Bronchial epithelial cell (primary cell): Measurements from ENCODE around the gene NRL. TPM values are rescaled to one million over a fixed set of nuclear protein-coding genes. Genes with fewer than 3 reads are reported as not detected.

Experiments used
- DNase-seq: peaks from one replicate; pipeline ENCODE4 v3.0.0-alpha.2; 2010; ENCODE audit warnings: low read depth
- FAIRE-seq: peaks from 2 replicates; lab custom pipeline; 2011; peaks lifted over from hg19 to GRCh38; lab: Jason Lieb, UNC
- H3K27me3 ChIP-seq: 2 replicates; pipeline ENCODE4 v1.5.1; 2011; ENCODE audit warnings: low read length; ENCODE audit not compliant: control insufficient read depth, insufficient read depth
- H3K36me3 ChIP-seq: 2 replicates; pipeline ENCODE4 v1.5.1; 2011; ENCODE audit warnings: low read length; ENCODE audit not compliant: control insufficient read depth, insufficient read depth
- H3K4me3 ChIP-seq: 2 replicates; pipeline ENCODE4 v1.5.1; 2011; ENCODE audit warnings: mild to moderate bottlenecking, low read depth, low read length, control low read depth
- total RNA-seq: library from RNA; depleted of rRNA; stranded (reverse); fragments of >200 nt; gene quantifications from 2 replicates; pipeline ENCODE4 v1.2.1, GENCODE V29; 2014
- TF ChIP-seq, protein P1 (sequence below): IDR thresholded peaks from 2 replicates; pipeline ENCODE4 v1.5.1; 2011; ENCODE audit warnings: mild to moderate bottlenecking, moderate library complexity, low read length, control low read depth, inconsistent platforms; ENCODE audit not compliant: insufficient read depth, severe bottlenecking

NRL gene
- total RNA-seq, 1 donor from 2014 or later: 0.79 TPM

- no peak for FAIRE-seq
- no peaks in the 10 kb centered on the region for H3K27me3 ChIP-seq
- DNase-seq: no peak
- peak overlapping the region; percentile 67 for H3K4me3 ChIP-seq
- H3K36me3 ChIP-seq: peaks cover 12% of the 10 kb centered on the region
- TF ChIP-seq, protein P1, sequence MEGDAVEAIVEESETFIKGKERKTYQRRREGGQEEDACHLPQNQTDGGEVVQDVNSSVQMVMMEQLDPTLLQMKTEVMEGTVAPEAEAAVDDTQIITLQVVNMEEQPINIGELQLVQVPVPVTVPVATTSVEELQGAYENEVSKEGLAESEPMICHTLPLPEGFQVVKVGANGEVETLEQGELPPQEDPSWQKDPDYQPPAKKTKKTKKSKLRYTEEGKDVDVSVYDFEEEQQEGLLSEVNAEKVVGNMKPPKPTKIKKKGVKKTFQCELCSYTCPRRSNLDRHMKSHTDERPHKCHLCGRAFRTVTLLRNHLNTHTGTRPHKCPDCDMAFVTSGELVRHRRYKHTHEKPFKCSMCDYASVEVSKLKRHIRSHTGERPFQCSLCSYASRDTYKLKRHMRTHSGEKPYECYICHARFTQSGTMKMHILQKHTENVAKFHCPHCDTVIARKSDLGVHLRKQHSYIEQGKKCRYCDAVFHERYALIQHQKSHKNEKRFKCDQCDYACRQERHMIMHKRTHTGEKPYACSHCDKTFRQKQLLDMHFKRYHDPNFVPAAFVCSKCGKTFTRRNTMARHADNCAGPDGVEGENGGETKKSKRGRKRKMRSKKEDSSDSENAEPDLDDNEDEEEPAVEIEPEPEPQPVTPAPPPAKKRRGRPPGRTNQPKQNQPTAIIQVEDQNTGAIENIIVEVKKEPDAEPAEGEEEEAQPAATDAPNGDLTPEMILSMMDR: no peak
Measured at GRCh38 chr14:24136684-24137528, 22.2 kb upstream of the NRL start.

DNA sequence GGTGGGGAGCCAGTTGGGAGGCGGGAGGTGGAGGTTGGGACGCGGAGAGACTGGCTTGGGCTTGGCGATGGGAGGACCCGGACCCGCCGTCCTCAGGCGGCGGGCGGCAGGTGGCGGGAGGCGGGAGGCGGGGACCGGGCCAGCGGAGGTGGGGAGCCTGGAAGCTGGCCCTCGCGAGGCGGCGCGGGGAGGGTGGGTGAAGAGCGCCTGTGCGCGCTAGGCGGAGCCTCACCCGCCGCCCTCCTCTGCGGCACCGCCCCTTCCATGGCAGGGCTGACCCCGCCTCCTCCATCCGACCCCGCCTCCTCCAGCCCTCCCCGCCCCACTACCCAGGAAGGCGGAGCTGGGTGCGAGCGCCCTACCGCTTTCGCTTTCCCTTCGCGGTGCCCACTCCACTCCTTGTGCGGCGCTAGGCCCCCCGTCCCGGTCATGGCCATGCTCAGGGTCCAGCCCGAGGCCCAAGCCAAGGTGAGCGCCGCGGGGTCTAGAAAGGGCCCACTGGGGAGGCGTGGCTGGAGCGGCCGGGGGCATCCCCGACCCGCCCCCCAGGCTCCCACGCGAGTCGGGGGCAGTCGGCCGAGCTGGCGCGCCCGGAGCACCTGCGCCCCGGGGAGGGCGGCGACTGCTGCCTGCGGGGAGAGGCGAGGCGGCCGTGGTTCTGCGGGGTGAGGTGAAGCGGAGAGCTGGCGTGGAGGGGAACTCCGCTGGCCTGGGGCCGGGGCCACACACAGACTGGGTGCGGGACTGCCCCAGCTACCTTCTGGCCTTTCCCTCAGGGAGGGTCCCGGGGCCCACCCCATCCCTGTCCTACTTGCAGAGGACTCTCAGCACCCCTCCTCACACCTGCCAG is 21.3 kb upstream of the NRL start, which contains the start of gene PSME1:
Gene PSME1, plus strand, starts transcription at position 361 of the 850 bp plus-strand sequence. Its CDS starts 69 bp downstream, at position 430.
- peak; percentile 68 for DNase-seq
- H3K4me3 ChIP-seq: peak within 1 kb of the TSS; percentile 67
- FAIRE-seq: no peak
- H3K27me3 ChIP-seq: no peaks in the 10 kb centered on the region
- TF ChIP-seq, protein P1: no peak
- H3K36me3 ChIP-seq: peaks cover 12% of the 10 kb centered on the region

DNA sequence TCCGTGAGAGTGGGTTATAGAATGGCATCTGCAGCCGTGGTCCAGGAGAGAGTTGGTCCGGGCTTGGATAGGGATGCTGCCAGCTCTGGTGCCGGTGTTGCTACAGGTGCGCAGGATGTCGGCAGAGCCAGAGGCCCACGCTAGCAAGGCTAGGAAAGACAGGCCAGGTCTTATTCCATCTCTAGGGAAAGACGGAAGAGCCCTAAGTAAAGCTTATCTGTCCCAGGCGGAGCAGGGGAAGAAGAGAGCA is 20.8 kb upstream of the NRL start:
- H3K27me3 ChIP-seq: no peaks in the 10 kb centered on the region
- FAIRE-seq (no peak), DNase-seq (no peak)
- TF ChIP-seq, protein P1: no peak
- H3K36me3 ChIP-seq: peaks cover 12% of the 10 kb centered on the region
- peak overlapping the region; percentile 67 for H3K4me3 ChIP-seq

DNA sequence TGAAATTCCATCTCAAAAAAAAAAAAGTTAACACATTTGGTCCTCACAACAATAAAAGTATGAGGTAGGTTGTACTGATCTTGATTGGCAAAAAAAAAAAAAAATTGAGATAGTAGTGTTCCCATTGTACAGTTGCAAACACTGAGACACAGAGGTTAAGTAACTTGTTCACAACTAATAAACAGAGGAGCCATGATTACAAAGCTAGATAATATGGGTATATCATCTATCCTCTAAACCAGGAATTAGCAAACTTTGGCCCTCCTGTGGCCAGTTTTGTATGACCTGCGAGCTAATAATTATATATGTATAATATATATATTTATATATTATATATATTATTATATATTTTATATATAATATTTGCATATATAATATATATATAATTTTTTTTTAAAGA is 19.0 kb upstream of the NRL start:
- TF ChIP-seq, protein P1: no peak
- H3K27me3 ChIP-seq: no peaks in the 10 kb centered on the region
- DNase-seq (no peak), FAIRE-seq (no peak)
- no peak overlapping the region for H3K4me3 ChIP-seq
- peaks cover 7% of the 10 kb centered on the region for H3K36me3 ChIP-seq

DNA sequence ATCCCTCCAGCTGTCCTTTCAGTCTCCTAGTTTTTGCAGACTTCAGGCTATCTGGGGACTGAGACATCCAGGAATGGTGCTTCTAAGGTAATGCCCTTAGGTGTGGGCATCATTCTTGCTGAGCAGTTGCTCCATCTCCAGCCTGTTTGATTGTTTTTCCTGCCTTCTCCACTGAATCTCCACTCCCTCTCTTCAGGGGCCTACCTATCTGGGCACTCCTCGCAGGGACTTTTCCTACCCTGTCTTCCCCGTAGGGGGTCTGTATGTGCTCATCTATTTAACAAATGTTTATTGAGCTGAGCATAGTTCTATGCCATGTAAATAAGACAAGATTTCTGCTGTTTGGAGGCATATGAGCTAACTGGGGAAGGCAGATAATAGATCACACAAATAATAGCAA is 18.2 kb upstream of the NRL start:
- Histone ChIP-seq H3K27me3 (no peaks in the 10 kb centered on the region), H3K4me3 (no peak overlapping the region), H3K36me3 (peaks cover 3% of the 10 kb centered on the region)
- no peak for FAIRE-seq
- TF ChIP-seq, protein P1: no peak
- DNase-seq: no peak
